ENCODE results near the gene CFLAR. TPM values are rescaled to one million over a fixed set of nuclear protein-coding genes. Genes with fewer than 3 reads are reported as not detected.

Gene CFLAR
- total and polyA plus RNA-seq, 9 of the 15 experiments (the other 6 are each of a cell fraction or from before 2014, with no cell fraction given): 27.5 to 102 (median 54.0) TPM

GRCh38 chr2:201182650-201183364 lies 66.8 kb downstream of the CFLAR start, which contains the start of gene CASP10 (continued):
- TF ChIP-seq RAD21 (CRISPR knock-in tag; conservative IDR thresholded peaks at IDR 0.05 in 1 of 2, IDR thresholded peaks at IDR 0.05 in 1 of 2) (peak; percentile 59 to 84), CCAR2 (IDR thresholded peaks at IDR 0.05; ENCODE audit: low read depth, low read length) (no peak), TSC22D4 (tag; IDR thresholded peaks at IDR 0.05) (no peak), HDAC3 (IDR thresholded peaks at IDR 0.05; ENCODE audit: borderline replicate concordance, partially characterized antibody) (no peak), ADNP (tag; IDR thresholded peaks at IDR 0.05) (peak; percentile 88), SRF (CRISPR knock-in tag; IDR thresholded peaks at IDR 0.05) (no peak), MTA3 (IDR thresholded peaks at IDR 0.05; ENCODE audit: borderline replicate concordance) (0 out of 2 replicates have a peak, but pooled peaks have one; percentile 46), ZNF212 (CRISPR knock-in tag; IDR thresholded peaks at IDR 0.05) (no peak), ZNF274 (IDR thresholded peaks at IDR 0.05; ENCODE audit: borderline replicate concordance, low read depth, low read length) (no peak), ETV6 (IDR thresholded peaks at IDR 0.05; ENCODE audit: borderline replicate concordance in 1 of 2, low read depth in 2 of 2, low read length in 1 of 2) (no peak), ETV6 (CRISPR knock-in tag; IDR thresholded peaks at IDR 0.05; ENCODE audit: borderline replicate concordance) (no peak), SOX6 (IDR thresholded peaks at IDR 0.05) (peak; percentile 52; the same call in 1 of the 2 replicates), RFX5 (IDR thresholded peaks at IDR 0.05; ENCODE audit: low read depth, low read length) (no peak), YY1 (IDR thresholded peaks at IDR 0.05; ENCODE audit: borderline replicate concordance in 1 of 3, control insufficient read depth in 1 of 3, extremely low read depth in 1 of 3, insufficient read depth in 3 of 3, insufficient read length in 1 of 3, insufficient replicate concordance in 2 of 3, low read depth in 1 of 3, low read length in 2 of 3) (peak in 1 of 3 experiments; percentile 11), JUND (IDR thresholded peaks at IDR 0.05; ENCODE audit: borderline replicate concordance, low read depth, low read length) (peak; percentile 91), JUND (tag; IDR thresholded peaks at IDR 0.05; ENCODE audit: borderline replicate concordance, low read depth, low read length) (peak; percentile 91; the same call in 2 of the 3 replicates), ZBTB8A (IDR thresholded peaks at IDR 0.05; ENCODE audit: partially characterized antibody) (peak; percentile 38), CHCHD3 (CRISPR knock-in tag; IDR thresholded peaks at IDR 0.05) (no peak), MAFF (IDR thresholded peaks at IDR 0.05; ENCODE audit: low read length) (peak; percentile 72), DEAF1 (CRISPR knock-in tag; IDR thresholded peaks at IDR 0.05) (0 out of 2 replicates have a peak, but pooled peaks have one; percentile 25)
- TF ChIP-seq, protein P1, sequence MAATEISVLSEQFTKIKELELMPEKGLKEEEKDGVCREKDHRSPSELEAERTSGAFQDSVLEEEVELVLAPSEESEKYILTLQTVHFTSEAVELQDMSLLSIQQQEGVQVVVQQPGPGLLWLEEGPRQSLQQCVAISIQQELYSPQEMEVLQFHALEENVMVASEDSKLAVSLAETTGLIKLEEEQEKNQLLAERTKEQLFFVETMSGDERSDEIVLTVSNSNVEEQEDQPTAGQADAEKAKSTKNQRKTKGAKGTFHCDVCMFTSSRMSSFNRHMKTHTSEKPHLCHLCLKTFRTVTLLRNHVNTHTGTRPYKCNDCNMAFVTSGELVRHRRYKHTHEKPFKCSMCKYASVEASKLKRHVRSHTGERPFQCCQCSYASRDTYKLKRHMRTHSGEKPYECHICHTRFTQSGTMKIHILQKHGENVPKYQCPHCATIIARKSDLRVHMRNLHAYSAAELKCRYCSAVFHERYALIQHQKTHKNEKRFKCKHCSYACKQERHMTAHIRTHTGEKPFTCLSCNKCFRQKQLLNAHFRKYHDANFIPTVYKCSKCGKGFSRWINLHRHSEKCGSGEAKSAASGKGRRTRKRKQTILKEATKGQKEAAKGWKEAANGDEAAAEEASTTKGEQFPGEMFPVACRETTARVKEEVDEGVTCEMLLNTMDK (IDR thresholded peaks at IDR 0.05; ENCODE audit: borderline replicate concordance, insufficient read depth, low read depth, low read length, poor library complexity, severe bottlenecking): no peak
- TF ChIP-seq, protein P2, sequence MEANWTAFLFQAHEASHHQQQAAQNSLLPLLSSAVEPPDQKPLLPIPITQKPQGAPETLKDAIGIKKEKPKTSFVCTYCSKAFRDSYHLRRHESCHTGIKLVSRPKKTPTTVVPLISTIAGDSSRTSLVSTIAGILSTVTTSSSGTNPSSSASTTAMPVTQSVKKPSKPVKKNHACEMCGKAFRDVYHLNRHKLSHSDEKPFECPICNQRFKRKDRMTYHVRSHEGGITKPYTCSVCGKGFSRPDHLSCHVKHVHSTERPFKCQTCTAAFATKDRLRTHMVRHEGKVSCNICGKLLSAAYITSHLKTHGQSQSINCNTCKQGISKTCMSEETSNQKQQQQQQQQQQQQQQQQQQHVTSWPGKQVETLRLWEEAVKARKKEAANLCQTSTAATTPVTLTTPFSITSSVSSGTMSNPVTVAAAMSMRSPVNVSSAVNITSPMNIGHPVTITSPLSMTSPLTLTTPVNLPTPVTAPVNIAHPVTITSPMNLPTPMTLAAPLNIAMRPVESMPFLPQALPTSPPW (CRISPR knock-in tag; IDR thresholded peaks at IDR 0.05): peak; percentile 55

Data from K562 (cell line).